A549 treated with AZD2906 at 1 μM for 4 hours (cell line): ENCODE measurements around the gene C1R. TPM values are rescaled to one million over a fixed set of nuclear protein-coding genes. Genes with fewer than 3 reads are reported as not detected.

ENCODE experiments used
- total RNA-seq: library from RNA; stranded (reverse); fragments of 200-300 nt; extraction: Qiagen RNA extraction; gene quantifications from 5 replicates; pipeline ENCODE4 v1.2.3, GENCODE V29; 2022

The C1R gene
- 27.7 to 49.0 TPM (median 30.3 TPM) in 5 replicates for total RNA-seq

DNA sequence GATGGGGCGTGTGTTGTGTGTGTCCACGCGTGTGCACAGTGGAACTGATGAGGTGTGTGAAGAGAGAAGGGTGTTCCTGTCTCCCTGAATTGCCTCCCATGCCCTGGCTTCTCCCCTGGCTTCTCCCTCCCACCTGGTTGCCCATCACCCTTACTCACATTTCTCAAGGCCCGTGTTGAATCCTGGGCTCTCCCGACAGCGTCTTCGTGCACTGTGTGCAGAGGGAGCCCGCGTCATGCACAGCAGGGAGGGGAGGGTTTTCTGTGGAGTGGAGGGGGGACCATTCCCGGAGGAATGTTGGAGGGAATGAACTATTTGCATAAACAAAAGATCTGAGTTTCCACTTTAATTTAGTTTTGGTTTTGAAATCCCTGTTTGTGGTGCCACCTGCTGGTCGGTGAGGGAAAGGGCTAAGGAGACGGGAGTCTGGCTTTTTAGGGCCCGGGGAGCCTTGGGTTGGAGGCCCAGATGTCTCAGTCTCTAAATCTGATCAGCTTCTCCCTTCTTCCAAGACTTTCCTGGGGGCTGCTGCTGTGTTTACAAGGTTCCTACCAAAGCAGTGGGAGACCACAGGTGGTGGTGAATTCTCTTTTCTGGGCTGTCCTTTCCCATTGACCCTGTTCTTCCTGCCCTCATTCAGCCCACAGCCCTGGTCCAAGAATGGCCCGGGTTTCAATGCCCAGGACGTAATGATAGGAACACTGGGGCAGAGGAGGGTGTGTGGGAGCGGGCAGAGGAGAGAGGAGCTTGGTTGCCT is at the start of gene C1R:
C1R (minus strand) TSS at position 217 of the 757 bp plus-strand sequence; CDS start at position 160, 57 bp downstream.

DNA sequence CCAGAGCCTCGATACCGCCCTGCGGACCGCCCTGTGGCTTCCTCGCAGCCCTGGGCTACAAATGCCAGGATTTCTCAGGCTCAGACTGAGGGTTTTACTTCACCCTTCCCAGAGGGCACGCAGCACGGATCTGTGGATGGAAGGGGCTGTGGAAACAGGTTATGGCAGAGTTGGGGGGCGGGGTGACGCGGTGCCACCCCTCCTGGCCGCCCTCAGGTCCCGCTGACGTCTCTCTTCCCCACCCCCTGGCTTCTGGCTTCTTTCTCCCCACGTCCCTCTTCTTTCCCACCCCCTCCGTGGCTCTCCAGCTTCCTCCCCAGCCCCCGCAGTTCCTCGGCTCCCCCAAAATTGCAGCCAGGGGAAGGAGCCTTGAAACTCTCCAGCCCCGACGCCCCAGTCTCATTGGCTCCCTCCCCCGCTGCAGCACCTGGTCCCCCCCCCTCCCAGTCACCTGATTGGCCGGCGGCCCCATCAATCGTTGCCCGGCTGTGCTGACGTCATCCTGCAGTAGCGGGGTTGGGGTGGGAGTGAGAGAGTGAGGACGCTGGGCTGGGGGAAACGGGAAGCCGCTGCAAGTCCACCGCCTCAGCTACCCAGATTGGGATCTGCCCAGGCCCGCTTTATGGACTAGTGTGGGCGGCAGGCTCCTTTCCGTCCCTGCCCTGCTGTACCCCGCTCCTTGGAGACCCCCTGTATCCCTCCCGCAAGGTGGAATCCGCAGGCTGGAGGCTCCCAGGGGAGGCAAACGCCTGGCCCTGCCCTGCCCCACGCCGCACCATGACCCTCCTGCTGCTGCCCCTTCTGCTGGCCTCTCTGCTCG is 37.8 kb upstream of the C1R start, which contains the start of gene CLSTN3:
CLSTN3 (plus strand) TSS at position 500 of the 820 bp plus-strand sequence; CDS start at position 778, 278 bp downstream.

DNA sequence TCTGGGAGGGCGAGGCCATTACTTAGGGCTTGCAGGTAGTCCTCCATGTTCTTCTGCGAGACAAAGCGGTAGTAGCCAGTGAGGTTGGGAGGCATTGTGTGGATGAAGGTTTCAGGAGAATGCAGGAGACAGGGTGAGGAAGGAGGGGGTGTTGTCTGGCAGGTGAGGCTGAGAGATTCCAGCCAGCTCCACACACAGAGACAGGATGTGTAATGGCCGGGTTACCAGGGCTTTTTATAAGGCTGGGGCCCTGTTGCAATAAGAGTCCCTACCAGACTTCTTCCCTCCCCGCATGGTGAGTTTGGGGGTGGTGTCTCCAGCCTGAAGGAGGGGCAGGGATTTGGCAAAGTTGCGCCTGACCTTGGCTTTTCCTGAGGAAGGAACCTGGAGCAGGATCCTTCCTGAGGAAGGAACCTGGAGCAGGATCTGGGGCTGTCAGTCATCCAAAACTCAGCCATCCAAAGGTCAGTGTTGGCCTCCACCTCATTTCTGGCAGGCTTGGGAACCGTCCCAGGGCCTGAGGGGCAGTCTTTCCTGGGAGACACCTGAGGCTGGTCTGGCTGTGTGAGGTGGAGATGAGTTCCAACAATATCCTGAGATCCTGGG is 36.5 kb upstream of the C1R start, which contains the start of gene RBP5:
RBP5 (minus strand) TSS at position 209 of the 606 bp plus-strand sequence; CDS start at position 95, 114 bp downstream.

DNA sequence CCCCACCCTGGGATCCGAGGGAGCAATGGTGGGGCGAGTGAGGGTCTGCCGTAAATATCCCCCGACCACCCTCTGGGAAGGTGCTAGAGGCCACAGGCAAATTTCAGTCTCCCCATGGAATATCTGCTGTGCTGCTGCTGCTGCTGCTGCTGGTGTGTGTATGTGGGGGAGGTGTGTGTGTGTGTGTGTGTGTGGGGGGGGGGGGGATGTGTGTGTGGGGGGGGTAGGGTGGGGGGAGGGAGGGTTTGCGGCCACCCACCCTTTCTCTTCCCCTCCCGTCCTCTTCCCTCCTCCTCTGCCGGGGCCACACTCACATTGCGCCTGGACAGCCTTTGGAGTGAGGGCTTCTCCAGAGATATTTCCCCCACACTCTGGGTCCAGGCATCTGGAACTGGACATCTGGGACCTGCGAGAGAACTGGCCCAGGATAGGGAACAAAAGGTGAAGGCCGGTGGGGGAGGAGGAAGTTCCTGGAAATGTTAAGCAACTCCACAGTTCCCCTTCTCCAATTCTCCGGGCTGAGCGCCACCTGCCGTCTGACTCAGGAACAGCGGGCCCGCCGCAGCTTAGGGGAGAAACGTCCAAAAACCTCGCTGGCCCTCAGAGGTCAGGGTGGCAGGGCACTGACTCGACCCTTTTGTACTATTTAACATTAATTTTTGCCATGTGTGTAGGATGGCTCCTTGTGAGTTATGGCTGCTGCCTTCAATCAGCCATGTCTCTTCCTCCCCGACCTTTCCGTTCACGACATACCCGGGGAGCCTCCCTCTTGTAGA is 16.7 kb upstream of the C1R start, which contains the start of gene C1RL:
C1RL (minus strand) TSS at position 419 of the 776 bp plus-strand sequence; CDS start at position 385, 34 bp downstream.

DNA sequence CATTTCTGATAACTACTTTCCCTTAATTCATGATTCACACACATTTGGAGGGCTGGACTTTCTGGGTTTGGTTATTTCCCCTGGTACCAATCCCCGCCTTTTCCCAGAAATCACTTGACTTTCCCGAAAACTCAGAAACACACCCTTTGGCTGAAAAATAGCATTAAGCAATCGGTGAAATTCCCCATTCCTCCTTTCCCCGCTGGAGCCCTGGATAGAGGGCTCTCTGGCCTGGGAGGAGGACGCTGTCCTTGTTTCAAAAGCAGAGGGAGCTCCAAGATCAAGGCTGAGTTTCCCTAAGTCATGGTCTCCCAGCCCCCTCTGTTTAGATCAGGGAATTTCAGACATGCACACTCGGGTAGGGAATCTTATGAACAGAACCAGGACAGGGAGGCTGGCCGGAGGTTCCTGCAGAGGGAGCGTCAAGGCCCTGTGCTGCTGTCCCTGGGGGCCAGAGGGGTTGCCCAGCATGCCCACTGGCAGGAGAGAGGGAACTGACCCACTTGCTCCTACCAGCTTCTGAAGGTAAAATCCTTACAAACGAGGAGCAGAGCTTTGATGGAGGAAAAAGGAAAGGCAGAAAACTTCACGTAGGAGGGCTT is 31.8 kb downstream of the C1R start, which contains the start of gene C1S:
C1S (plus strand) TSS at position 366 of the 602 bp plus-strand sequence. CDS start 1,195 bp downstream, outside the sequence.

Other genes starting within 250 kb of the C1R start
- 72.8 to 80.0 TPM (median 76.6 TPM) in 5 replicates for gene CDCA3, start 241.2 kb downstream of the C1R start, total RNA-seq
- gene USP5, start 240.3 kb downstream of the C1R start, total RNA-seq, result 71.9 to 93.6 TPM (median 77.7 TPM) in 5 replicates
- 1,494 to 1,665 TPM (median 1,624 TPM) in 5 replicates for gene TPI1, start 224.9 kb downstream of the C1R start, total RNA-seq
- gene SPSB2, start 219.1 kb downstream of the C1R start, total RNA-seq, result 24.5 to 34.1 TPM (median 33.9 TPM) in 5 replicates
- 15.6 to 19.4 TPM (median 16.9 TPM) in 5 replicates for gene LRRC23, start 187.6 kb downstream of the C1R start, total RNA-seq
- gene ENO2, start 177.9 kb downstream of the C1R start, total RNA-seq, result 29.0 to 33.1 TPM (median 32.0 TPM) in 5 replicates
- gene ATN1, start 164.5 kb downstream of the C1R start, total RNA-seq, result 50.9 to 76.0 TPM (median 73.6 TPM) in 5 replicates
- not detected in 5 replicates for gene RNU7-1, start 148.6 kb downstream of the C1R start, total RNA-seq
- gene C12orf57, start 148.4 kb downstream of the C1R start, total RNA-seq, result 261 to 320 TPM (median 303 TPM) in 5 replicates
- 9.1 to 13.5 TPM (median 10.5 TPM) in 5 replicates for gene PTPN6, start 141.1 kb downstream of the C1R start, total RNA-seq
- gene PHB2, start 121.8 kb downstream of the C1R start, total RNA-seq, result 316 to 337 TPM (median 328 TPM) in 5 replicates
- gene EMG1, start 121.5 kb downstream of the C1R start, total RNA-seq, result 54.5 to 63.2 TPM (median 59.6 TPM) in 5 replicates
- gene LPCAT3, start 74.0 kb downstream of the C1R start, total RNA-seq, result 26.7 to 30.7 TPM (median 29.8 TPM) in 5 replicates
- 40.4 to 73.4 TPM (median 41.9 TPM) in 5 replicates for gene C1S, start 31.7 kb downstream of the C1R start, total RNA-seq
- 10.8 to 14.6 TPM (median 13.4 TPM) in 5 replicates for gene C1RL, start 16.8 kb upstream of the C1R start, total RNA-seq
- gene RBP5, start 36.4 kb upstream of the C1R start, total RNA-seq, result not detected in 5 replicates
- gene CLSTN3, start 37.9 kb upstream of the C1R start, total RNA-seq, result 11.7 to 17.4 TPM (median 14.9 TPM) in 5 replicates
- gene PEX5, start 97.2 kb upstream of the C1R start, total RNA-seq, result 23.6 to 28.4 TPM (median 27.3 TPM) in 5 replicates
- gene ACSM4, start 211.6 kb upstream of the C1R start, total RNA-seq, result not detected in 5 replicates